Endothelial cell of umbilical vein (primary cell): ENCODE data around the gene SMYD4. TPM values are rescaled to one million over a fixed set of nuclear protein-coding genes. Genes with fewer than 3 reads are reported as not detected.

Experiments used
- BruUV-seq: library from RNA; stranded (reverse); fragments of 400-500 nt; replicated peaks from 2 replicates; lab custom pipeline; 2021; lab: Mats Ljungman, UMichigan
- CTCF ChIA-PET: fragments of 300-600, 350-600 bp; sonication (Branson Sonifier 250); formaldehyde crosslinking; loops from one replicate; lab custom pipeline; 2021; ENCODE audit warnings: antibody characterized with exemption, inconsistent platforms; lab: Charles Lee
- POLR2A ChIA-PET: fragments of 300-600, 350-600 bp; sonication (Branson Sonifier 250); formaldehyde crosslinking; loops from one replicate; lab custom pipeline; 2021; ENCODE audit warnings: antibody characterized with exemption, inconsistent platforms; lab: Charles Lee
- DNase-seq: peaks from one replicate; pipeline ENCODE4 v3.0.0-alpha.2; 2011; ENCODE audit warnings: low read depth, low spot score
- FAIRE-seq: peaks from 2 replicates; lab custom pipeline; 2011; peaks lifted over from hg19 to GRCh38; lab: Jason Lieb, UNC
- H2AFZ ChIP-seq: 2 replicates; pipeline ENCODE4 v1.6.0; 2012; ENCODE audit warnings: low read depth, low read length, control low read depth, inconsistent platforms
- H3K27ac ChIP-seq: 2 replicates; pipeline ENCODE4 v1.5.1; 2011; ENCODE audit warnings: low read depth, mild to moderate bottlenecking, control low read depth, low read length, moderate library complexity; ENCODE audit not compliant: insufficient read depth
- H3K27me3 ChIP-seq, 2 experiments: 2 replicates each; pipeline versions ENCODE4 v1.6.0 to v1.6.1; 2011; ENCODE audit warnings: low read length in 2 of 2, mixed read lengths in 1 of 2; ENCODE audit not compliant: control insufficient read depth in 2 of 2, insufficient read depth in 2 of 2
- H3K36me3 ChIP-seq, 2 experiments: 2 replicates in 1 of 2; 3 replicates in 1 of 2; pipeline ENCODE4 v1.5.1; 2011; ENCODE audit warnings: low read length in 2 of 2, mild to moderate bottlenecking in 1 of 2, moderate library complexity in 1 of 2; ENCODE audit not compliant: control insufficient read depth in 2 of 2, insufficient read depth in 2 of 2; ENCODE audit errors: extremely low read depth in 1 of 2
- H3K4me1 ChIP-seq: 3 replicates; pipeline ENCODE4 v1.5.1; 2011; ENCODE audit warnings: mild to moderate bottlenecking, low read length; ENCODE audit not compliant: control insufficient read depth, insufficient read depth; ENCODE audit errors: extremely low read depth
- H3K4me2 ChIP-seq: 2 replicates; pipeline ENCODE4 v1.6.1; 2011; ENCODE audit warnings: low read length, control low read depth, mixed read lengths; ENCODE audit not compliant: insufficient read depth
- H3K4me3 ChIP-seq, 3 experiments: fragments of 200-600 bp in 1 of 3; sonication (generic), shearing (Covaris generic) in 1 of 3; replicated peaks in 1 of 3; 2 replicates each; pipeline ENCODE4 v1.5.1; 2011 to 2016; ENCODE audit warnings: control low read depth in 3 of 3, low read length in 3 of 3, mild to moderate bottlenecking in 2 of 3, inconsistent platforms in 1 of 3, low read depth in 1 of 3, moderate library complexity in 1 of 3; ENCODE audit not compliant: insufficient read depth in 1 of 3
- H3K79me2 ChIP-seq: 2 replicates; pipeline ENCODE4 v1.6.0; 2012; ENCODE audit warnings: low read length, inconsistent platforms; ENCODE audit not compliant: control insufficient read depth, insufficient read depth
- H3K9ac ChIP-seq: replicated peaks from 2 replicates; pipeline ENCODE3; 2011; ENCODE audit warnings: low read length, control low read depth; ENCODE audit not compliant: insufficient read depth; ENCODE audit errors: extremely low read depth
- H3K9me1 ChIP-seq: replicated peaks from 3 replicates; pipeline ENCODE4 v1.6.0; 2011; ENCODE audit warnings: mild to moderate bottlenecking, low read length; ENCODE audit not compliant: control insufficient read depth, insufficient read depth; ENCODE audit errors: extremely low read depth
- H3K9me3 ChIP-seq: replicated peaks from 2 replicates; pipeline ENCODE4 v1.5.1; 2012; ENCODE audit warnings: low read length, inconsistent platforms; ENCODE audit not compliant: control insufficient read depth, insufficient read depth
- H4K20me1 ChIP-seq: replicated peaks from 2 replicates; pipeline ENCODE3; 2011; ENCODE audit warnings: mild to moderate bottlenecking, low read length; ENCODE audit not compliant: control insufficient read depth, insufficient read depth; ENCODE audit errors: extremely low read depth
- CTCF ChIP-seq, 2 donors: IDR thresholded peaks; 1 replicate in 1 of 2; 2 replicates in 1 of 2; pipeline ENCODE4 v1.5.1; 2011; ENCODE audit warnings: low read length in 2 of 2, mild to moderate bottlenecking in 2 of 2, moderate library complexity in 2 of 2, control low read depth in 1 of 2, inconsistent platforms in 1 of 2, low read depth in 1 of 2; ENCODE audit not compliant: insufficient read depth in 1 of 2; ENCODE audit errors: extremely low read depth in 1 of 2
- EZH2 ChIP-seq: IDR thresholded peaks from 2 replicates; pipeline ENCODE4 v1.6.1; 2012; ENCODE audit warnings: borderline replicate concordance, low read depth, mild to moderate bottlenecking, moderate library complexity, low read length, inconsistent platforms; ENCODE audit not compliant: severe bottlenecking
- FOS ChIP-seq: IDR thresholded peaks from 2 replicates; pipeline ENCODE4 v1.6.1; 2011; ENCODE audit warnings: mild to moderate bottlenecking, low read length, moderate library complexity, borderline replicate concordance; ENCODE audit not compliant: insufficient read depth
- GATA2 ChIP-seq: IDR thresholded peaks from 2 replicates; pipeline ENCODE4 v1.7.0; 2011; ENCODE audit warnings: low read depth, mild to moderate bottlenecking, moderate library complexity, mixed read lengths, low read length; ENCODE audit not compliant: insufficient read length, insufficient read depth
- MYC ChIP-seq: IDR thresholded peaks from one replicate; pipeline ENCODE4 v1.6.1; 2011; ENCODE audit warnings: mild to moderate bottlenecking, low read depth, low read length
- dilution Hi-C: fragments of 300-500 bp; cut with MboI; formaldehyde crosslinking; loops from one replicate; pipeline ENCODE4 v1.15.0; 2019; ENCODE audit warnings: low sequenced_read_pairs; ENCODE audit not compliant: extremely low pct_ligation_motif_present
- intact Hi-C: fragments of 100-400 bp; cut with micrococcal nuclease; formaldehyde crosslinking; loops from one replicate; pipeline ENCODE4 v1.10.0; 2022
- polyA plus RNA-seq, 4 experiments: library from polyadenylated mRNA; depleted of rRNA in 3 of 4; stranded (reverse) in 3 of 4; unstranded in 1 of 4; fragments of >200 nt; gene quantifications; 2 replicates each; pipeline versions ENCODE4 v1.2.1 to v1.2.3, GENCODE V29; 2011 to 2012; ENCODE audit warnings: missing spikeins in 1 of 4
- total RNA-seq: library from RNA; stranded (reverse); gene quantifications from 2 replicates; pipeline ENCODE4 v1.2.3, GENCODE V29; 2021
- TF ChIP-seq, protein P1 (sequence below): IDR thresholded peaks from 2 replicates; pipeline ENCODE4 v1.6.1; 2011; ENCODE audit not compliant: insufficient read depth, insufficient read length

Gene SMYD4
- total and polyA plus RNA-seq, 2 donors (not counting 3 experiments of a cell fraction or from before 2014, with no cell fraction given) = 6.0 to 14.6 TPM

DNA sequence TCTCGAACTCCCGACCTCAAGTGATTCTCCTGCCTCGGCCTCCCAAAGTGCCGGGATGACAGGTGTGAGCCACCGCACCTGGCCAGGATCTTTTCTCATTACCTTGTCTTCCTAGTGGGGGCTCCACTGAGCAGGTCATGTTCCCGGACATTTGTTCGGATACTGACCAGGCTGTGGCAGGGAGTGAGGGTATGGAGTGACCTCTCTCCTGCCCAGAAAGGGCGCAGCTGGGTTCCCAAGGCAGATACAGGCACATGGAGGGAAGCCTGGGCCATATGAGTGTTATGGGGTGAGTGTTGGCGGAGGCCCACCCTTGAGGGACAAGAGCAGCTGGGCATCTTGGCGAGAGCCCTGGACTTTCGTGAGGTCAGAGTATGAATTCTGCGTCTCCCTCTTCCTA, 62.3 kb downstream of the SMYD4 start:
- FAIRE-seq = no peak
- dilution Hi-C loops (no loop called here), intact Hi-C loops (no loop called here)
- no peaks in the 10 kb centered on the region for H3K9me3 ChIP-seq
- no peak overlapping the region for H3K27ac ChIP-seq
- TF ChIP-seq CTCF (IDR thresholded peaks at IDR 0.05; ENCODE audit: extremely low read depth in 1 of 2, insufficient read depth in 1 of 2, low read depth in 1 of 2, low read length in 2 of 2) (no peak), MYC (no peak), EZH2 (no peak), FOS (no peak), GATA2 (no peak)
- TF ChIP-seq, protein P1, sequence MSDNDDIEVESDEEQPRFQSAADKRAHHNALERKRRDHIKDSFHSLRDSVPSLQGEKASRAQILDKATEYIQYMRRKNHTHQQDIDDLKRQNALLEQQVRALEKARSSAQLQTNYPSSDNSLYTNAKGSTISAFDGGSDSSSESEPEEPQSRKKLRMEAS = no peak
- H3K4me2 ChIP-seq = no peak overlapping the region
- CTCF ChIA-PET = no interaction called here
- H3K4me3 ChIP-seq = no peak overlapping the region
- no peaks in the 10 kb centered on the region for H4K20me1 ChIP-seq
- POLR2A ChIA-PET = interaction anchor here (1.5 kb wide), 1 partner anchor 51 kb away, joined by 4 read pairs; no protein-coding TSS in a partner anchor
- H3K79me2 ChIP-seq = no peaks in the 10 kb centered on the region
- H3K4me1 ChIP-seq = peaks cover 4% of the 10 kb centered on the region
- no peak for DNase-seq
- H3K27me3 ChIP-seq = no peaks in the 10 kb centered on the region
- H2AFZ ChIP-seq = no peak overlapping the region
- no peaks in the 10 kb centered on the region for H3K9me1 ChIP-seq
- no peaks in the 10 kb centered on the region for H3K36me3 ChIP-seq
- BruUV-seq = no TSS peak
- no peak overlapping the region for H3K9ac ChIP-seq
